Measurements from ENCODE around the gene TRPV5. TPM values are rescaled to one million over a fixed set of nuclear protein-coding genes. Genes with fewer than 3 reads are reported as not detected.

TRPV5 gene
- total RNA-seq, 4 donors from 2014 or later = 0.31 TPM; not detected in 3

GRCh38 chr7:142896741-142897379 lies 36.7 kb downstream of the TRPV5 start:
- Histone ChIP-seq H3K4me1 (no peaks in the 10 kb centered on the region), H3K27ac (no peak overlapping the region), H3K9me3 (no peaks in the 10 kb centered on the region), H3K27me3 (peaks cover 23% of the 10 kb centered on the region), H3K36me3 (no peaks in the 10 kb centered on the region), H3K4me3 (no peak overlapping the region)
- WGBS, 2 donors (ENCODE audit: low coverage in 1 of 2) = 40 to 54% methylated on average over 1 to 2 of the region's 3 CpGs
- no peak for ATAC-seq
- TF ChIP-seq POLR2A (IDR thresholded peaks at IDR 0.05) (no peak), POLR2AphosphoS5 (IDR thresholded peaks at IDR 0.05) (no peak), CTCF (IDR thresholded peaks at IDR 0.05) (no peak), EP300 (IDR thresholded peaks at IDR 0.05) (no peak)

- H3K36me3 ChIP-seq = no peaks in the 10 kb centered on the region
- no peak overlapping the region for H3K4me3 ChIP-seq
- H3K27me3 ChIP-seq = peaks cover 30% of the 10 kb centered on the region
- H3K27ac ChIP-seq = no peak overlapping the region
- no peak for ATAC-seq
- WGBS, 2 donors (ENCODE audit: low coverage in 1 of 2) = 57 to 71% methylated on average over 1 to 3 of the region's 3 CpGs
- H3K4me1 ChIP-seq = no peaks in the 10 kb centered on the region
- H3K9me3 ChIP-seq = no peaks in the 10 kb centered on the region
- TF ChIP-seq CTCF (IDR thresholded peaks at IDR 0.05) (no peak), POLR2A (IDR thresholded peaks at IDR 0.05) (no peak), POLR2AphosphoS5 (IDR thresholded peaks at IDR 0.05) (no peak), EP300 (IDR thresholded peaks at IDR 0.05) (no peak)
Observed at GRCh38 chr7:142896151-142896550, 37.4 kb downstream of the TRPV5 start.

GRCh38 chr7:142894985-142895593 lies 38.5 kb downstream of the TRPV5 start:
- Histone ChIP-seq H3K27me3 (peaks cover 35% of the 10 kb centered on the region), H3K4me3 (no peak overlapping the region), H3K9me3 (no peaks in the 10 kb centered on the region), H3K4me1 (no peaks in the 10 kb centered on the region), H3K36me3 (no peaks in the 10 kb centered on the region), H3K27ac (no peak overlapping the region)
- no peak for ATAC-seq
- TF ChIP-seq EP300 (IDR thresholded peaks at IDR 0.05) = no peak
- TF ChIP-seq POLR2A (IDR thresholded peaks at IDR 0.05) = no peak
- no peak for TF ChIP-seq CTCF (IDR thresholded peaks at IDR 0.05)
- 30 to 55% methylated on average over 4 of the region's 6 CpGs for WGBS, 2 donors (ENCODE audit: low coverage in 1 of 2)

GRCh38 chr7:142894112-142894984 lies 39.2 kb downstream of the TRPV5 start:
- H3K27me3 ChIP-seq = peaks cover 35% of the 10 kb centered on the region
- no peaks in the 10 kb centered on the region for H3K4me1 ChIP-seq
- TF ChIP-seq EP300 (IDR thresholded peaks at IDR 0.05) (no peak), CTCF (IDR thresholded peaks at IDR 0.05) (no peak), POLR2AphosphoS5 (IDR thresholded peaks at IDR 0.05) (no peak), POLR2A (IDR thresholded peaks at IDR 0.05) (no peak)
- no peaks in the 10 kb centered on the region for H3K36me3 ChIP-seq
- no peak overlapping the region for H3K4me3 ChIP-seq
- H3K27ac ChIP-seq = no peak overlapping the region
- 39 to 53% methylated on average over 4 to 8 of the region's 12 CpGs for WGBS, 2 donors (ENCODE audit: low coverage in 1 of 2)
- ATAC-seq = no peak
- H3K9me3 ChIP-seq = no peaks in the 10 kb centered on the region
